Choroid plexus epithelial cell (primary cell): ENCODE data around the gene SGPL1.

ENCODE experiments used
- DNase-seq: peaks from one replicate; pipeline ENCODE4 v3.0.0-alpha.2; 2010; ENCODE audit warnings: low read depth
- H3K4me3 ChIP-seq: 2 replicates; pipeline ENCODE4 v1.5.1; 2011; ENCODE audit warnings: low read depth, mild to moderate bottlenecking, control low read depth, low read length, moderate library complexity
- TF ChIP-seq, protein P1 (sequence below): conservative IDR thresholded peaks from 2 replicates; pipeline ENCODE4 v1.5.1; 2011; ENCODE audit warnings: low read depth, mild to moderate bottlenecking, control low read depth, inconsistent platforms, low read length, moderate library complexity

The SGPL1 gene

DNA sequence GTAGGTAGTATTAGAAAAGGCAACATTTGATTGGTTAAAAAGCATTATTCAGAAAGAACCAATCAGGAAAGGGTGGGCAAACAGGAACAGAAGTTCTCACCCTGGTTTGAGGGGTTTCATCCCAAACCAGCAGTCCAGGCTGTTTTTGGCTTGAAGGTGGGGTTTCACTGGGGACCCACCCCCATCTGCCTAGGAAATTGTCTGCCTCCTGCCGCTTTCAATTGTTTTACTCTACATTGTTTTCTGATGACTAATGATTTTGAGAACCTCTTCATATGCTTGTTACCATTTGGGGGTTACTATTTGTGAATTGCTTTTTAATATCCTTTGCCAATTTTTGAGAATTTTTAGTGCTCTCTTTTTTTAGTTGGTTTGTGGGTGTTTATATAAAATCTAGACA is 75.9 kb downstream of the SGPL1 start:
- H3K4me3 ChIP-seq = no peak overlapping the region
- TF ChIP-seq, protein P1, sequence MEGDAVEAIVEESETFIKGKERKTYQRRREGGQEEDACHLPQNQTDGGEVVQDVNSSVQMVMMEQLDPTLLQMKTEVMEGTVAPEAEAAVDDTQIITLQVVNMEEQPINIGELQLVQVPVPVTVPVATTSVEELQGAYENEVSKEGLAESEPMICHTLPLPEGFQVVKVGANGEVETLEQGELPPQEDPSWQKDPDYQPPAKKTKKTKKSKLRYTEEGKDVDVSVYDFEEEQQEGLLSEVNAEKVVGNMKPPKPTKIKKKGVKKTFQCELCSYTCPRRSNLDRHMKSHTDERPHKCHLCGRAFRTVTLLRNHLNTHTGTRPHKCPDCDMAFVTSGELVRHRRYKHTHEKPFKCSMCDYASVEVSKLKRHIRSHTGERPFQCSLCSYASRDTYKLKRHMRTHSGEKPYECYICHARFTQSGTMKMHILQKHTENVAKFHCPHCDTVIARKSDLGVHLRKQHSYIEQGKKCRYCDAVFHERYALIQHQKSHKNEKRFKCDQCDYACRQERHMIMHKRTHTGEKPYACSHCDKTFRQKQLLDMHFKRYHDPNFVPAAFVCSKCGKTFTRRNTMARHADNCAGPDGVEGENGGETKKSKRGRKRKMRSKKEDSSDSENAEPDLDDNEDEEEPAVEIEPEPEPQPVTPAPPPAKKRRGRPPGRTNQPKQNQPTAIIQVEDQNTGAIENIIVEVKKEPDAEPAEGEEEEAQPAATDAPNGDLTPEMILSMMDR = no peak
- DNase-seq = peak; percentile 11

DNA sequence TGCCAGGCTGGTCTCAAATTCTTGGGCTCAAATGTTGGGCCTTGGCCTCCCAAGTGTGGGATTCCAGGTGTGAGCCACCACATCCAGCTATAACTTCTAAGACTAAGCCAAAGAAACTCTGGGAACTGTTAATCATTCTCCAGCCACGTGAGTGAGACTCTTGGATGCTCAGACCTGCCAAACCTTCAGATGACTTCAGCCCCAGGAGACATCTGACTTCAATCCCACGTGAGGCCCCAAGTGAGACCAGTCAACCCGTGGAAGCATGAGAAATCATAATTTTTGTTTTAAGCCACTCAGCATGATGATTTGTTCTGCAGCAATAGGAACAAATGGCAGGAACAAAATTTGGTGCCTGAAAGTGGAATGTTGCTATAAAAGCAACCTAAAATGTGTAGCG is 76.9 kb downstream of the SGPL1 start:
- TF ChIP-seq, protein P1 = no peak
- no peak overlapping the region for H3K4me3 ChIP-seq
- DNase-seq = no peak

DNA sequence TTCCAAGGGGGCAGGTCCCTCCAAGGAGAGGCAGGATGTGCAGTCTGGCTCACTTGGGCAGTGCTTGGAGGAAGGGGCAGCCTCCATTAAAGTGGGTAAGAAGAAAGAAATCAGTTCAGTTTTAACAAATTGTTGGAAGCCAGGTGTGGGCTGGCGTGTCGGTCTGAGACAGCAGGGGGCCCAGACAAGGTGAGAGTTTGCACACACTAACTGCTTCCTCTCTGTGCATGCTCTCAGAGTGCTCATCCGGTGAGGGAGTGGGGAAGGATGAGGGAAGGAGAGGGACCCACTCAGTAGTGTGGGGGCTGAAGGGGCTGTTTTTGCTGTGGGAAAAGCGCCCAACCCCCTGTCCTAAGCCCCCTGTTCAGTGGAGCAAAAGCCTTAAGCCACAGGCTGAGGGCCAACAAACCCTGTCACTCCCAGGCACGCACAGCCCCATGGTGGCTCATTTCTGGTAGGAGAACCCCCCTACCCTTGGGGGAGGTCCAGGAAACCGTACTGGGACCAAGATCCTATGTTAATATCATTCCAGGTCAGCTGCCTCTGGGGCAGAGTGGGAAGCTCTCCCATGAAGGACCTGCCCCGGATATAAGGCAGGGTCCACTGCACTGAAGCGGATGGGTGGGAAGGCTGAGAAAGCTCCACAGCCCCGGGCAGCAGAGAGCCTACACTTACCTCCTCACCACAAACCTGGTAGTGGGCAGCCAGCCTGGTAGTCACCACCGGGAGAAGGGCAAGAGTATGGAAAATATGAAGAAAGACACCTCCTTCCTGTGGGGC is 77.7 kb downstream of the SGPL1 start:
- no peak overlapping the region for H3K4me3 ChIP-seq
- no peak for DNase-seq
- TF ChIP-seq, protein P1 = no peak

DNA sequence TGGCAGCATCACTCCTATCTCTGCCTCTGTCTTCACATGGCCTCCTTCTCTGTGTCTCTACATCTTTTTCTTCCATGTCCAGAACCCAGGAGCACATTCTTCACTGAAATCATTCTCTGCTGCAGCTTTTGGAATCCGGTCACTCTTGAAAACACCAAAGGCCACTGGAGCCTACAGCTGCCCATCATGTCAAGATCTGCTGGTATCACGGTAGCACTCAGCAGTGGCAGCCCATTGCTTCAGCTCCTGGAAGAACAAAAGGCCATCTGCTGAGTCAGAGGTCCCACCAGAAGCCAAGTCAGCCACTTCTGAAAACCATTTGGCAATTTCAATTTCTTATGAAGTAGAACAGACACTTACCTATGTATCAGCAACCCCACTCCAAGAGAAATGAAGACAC is 78.7 kb downstream of the SGPL1 start:
- TF ChIP-seq, protein P1 = no peak
- no peak overlapping the region for H3K4me3 ChIP-seq

DNA sequence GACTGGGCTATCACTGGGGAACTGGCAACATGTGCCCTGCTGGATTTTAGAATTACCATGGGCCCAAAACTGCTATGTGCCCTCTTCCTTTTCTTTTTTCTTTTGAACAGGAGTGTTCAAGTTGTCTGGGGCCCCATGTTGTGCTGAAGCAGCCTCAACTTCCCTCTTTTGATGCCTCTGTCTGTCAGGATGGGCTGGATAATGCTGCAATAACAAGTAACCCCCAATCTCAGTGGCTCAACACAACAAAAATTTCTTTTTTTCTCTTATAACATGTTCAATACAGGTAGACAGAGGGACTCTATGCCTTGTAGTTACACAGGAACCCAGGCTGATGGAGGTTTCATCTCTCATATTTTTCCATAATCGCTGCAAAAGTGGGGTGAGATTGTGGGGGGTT is 80.8 kb downstream of the SGPL1 start:
- no peak for DNase-seq
- no peak overlapping the region for H3K4me3 ChIP-seq
- TF ChIP-seq, protein P1 = no peak

More for the DNA sequence above, 78.7 kb downstream of the SGPL1 start:
- DNase-seq = no peak

DNA sequence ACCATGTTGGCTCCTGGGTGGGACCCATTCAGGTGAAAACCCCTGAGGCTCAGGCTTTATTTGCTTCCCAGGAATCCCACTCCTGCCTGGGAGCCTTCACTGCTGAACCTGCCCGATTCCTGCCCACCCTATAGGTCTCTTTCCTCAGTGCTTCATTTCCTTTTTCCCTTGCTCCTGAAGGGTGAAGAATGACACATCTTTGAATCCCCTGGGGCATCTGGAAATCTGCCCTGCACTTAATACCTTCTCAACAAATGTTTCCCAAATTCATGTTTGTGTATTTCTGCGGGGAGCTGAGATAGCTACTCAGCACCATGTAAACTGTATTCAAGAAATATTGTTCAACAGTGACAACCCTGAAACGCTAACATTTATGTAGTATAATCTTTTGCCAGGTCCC is 82.9 kb downstream of the SGPL1 start:
- no peak overlapping the region for H3K4me3 ChIP-seq
- TF ChIP-seq, protein P1 = no peak
- DNase-seq = no peak

DNA sequence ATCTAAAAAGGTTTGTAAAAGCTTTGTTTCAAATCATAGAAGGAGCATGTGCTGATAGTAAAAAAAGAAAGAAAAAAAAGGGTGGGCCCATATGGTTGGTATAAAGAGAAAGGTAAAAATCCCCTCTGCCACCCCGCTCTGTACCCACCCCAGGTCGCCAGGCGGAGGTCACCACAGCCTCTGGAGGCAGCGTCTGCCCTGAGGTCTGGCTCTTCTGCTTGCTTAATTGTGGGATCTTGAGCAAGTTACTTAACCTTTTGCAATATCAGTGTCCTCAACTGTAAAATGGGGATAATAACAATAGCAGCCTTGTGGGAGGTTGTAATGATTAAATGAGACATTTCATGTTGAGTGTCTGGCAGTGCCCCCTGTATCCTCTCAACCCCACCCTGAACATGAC is 83.3 kb downstream of the SGPL1 start:
- H3K4me3 ChIP-seq = no peak overlapping the region
- DNase-seq = no peak
- TF ChIP-seq, protein P1 = no peak
